Measurements from ENCODE around the gene ABHD14A. TPM values are rescaled to one million over a fixed set of nuclear protein-coding genes. Genes with fewer than 3 reads are reported as not detected.
A peak's percentile ranks its signal among the peaks of the same experiment; 100 is the strongest.

The ABHD14A gene
- total and polyA plus RNA-seq, 9 donors, result 5.1 to 36.1 (median 27.4) TPM

DNA sequence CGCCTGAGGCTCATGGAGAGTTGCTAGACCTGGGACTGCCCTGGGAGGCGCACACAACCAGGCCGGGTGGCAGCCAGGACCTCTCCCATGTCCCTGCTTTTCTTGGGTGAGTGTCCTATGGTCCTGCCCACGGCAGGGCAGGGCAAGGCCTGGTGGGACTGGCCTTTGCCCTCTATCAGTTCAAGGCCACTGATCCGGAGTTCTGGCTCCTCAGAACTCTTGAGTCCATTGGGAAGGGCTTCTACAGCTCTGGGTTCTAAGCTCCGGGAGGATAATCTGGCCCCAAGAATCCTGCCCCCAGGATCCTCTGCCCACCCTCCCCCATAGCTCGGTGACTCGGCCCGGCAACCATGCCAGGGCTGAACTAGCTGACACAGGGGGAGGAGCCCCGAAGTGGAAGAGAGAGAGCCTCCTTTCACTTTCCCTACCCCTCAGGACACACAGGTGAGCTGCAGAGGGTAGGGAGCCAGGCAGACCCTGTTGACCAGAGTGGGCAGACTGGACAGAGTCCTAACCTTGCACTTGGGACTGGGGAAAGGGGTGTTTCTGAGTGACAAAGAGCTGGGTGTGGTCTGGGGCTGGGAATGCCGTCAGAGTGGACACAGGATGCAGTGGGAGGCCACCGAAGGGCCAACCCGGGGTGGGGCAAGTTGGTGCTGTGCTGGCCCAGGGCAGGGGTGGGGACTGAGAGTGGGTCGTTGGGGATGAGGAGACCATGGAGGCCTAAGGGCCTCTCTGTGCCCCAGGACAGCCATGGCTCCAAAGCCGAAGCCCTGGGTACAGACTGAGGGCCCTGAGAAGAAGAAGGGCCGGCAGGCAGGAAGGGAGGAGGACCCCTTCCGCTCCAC, 32.0 kb upstream of the ABHD14A start:
- intact Hi-C loops (cut with DNase I), result loop anchor here in 2 of 4 donors (1.0 to 10.0 kb wide), 4 partner anchors 30 to 1328 kb away; partner anchors contain the start of genes ABHD14B (in 1 of the 2), CISH (in 1 of the 2) and MAPKAPK3 (in 1 of the 2)
- TF ChIP-seq, protein P1, sequence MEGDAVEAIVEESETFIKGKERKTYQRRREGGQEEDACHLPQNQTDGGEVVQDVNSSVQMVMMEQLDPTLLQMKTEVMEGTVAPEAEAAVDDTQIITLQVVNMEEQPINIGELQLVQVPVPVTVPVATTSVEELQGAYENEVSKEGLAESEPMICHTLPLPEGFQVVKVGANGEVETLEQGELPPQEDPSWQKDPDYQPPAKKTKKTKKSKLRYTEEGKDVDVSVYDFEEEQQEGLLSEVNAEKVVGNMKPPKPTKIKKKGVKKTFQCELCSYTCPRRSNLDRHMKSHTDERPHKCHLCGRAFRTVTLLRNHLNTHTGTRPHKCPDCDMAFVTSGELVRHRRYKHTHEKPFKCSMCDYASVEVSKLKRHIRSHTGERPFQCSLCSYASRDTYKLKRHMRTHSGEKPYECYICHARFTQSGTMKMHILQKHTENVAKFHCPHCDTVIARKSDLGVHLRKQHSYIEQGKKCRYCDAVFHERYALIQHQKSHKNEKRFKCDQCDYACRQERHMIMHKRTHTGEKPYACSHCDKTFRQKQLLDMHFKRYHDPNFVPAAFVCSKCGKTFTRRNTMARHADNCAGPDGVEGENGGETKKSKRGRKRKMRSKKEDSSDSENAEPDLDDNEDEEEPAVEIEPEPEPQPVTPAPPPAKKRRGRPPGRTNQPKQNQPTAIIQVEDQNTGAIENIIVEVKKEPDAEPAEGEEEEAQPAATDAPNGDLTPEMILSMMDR (IDR thresholded peaks at IDR 0.05), result no peak
- TF ChIP-seq EP300 (IDR thresholded peaks at IDR 0.05) (no peak), POLR2A (IDR thresholded peaks at IDR 0.05) (no peak)
- Histone ChIP-seq H3K4me3 (peak overlapping the region; percentile 37), H3K4me1 (ENCODE audit: insufficient read depth) (peaks cover 14% of the 10 kb centered on the region), H3K27ac (peak overlapping the region; percentile 77 to 90), H3K36me3 (no peaks in the 10 kb centered on the region), H3K9me3 (no peaks in the 10 kb centered on the region), H3K27me3 (no peaks in the 10 kb centered on the region)
- peak in 4 of 5 donors; percentile 52 to 67 (median 60) for DNase-seq
- 40 to 50% (median 44%) methylated on average over 16 to 17 of the region's 17 CpGs for WGBS, 3 donors

DNA sequence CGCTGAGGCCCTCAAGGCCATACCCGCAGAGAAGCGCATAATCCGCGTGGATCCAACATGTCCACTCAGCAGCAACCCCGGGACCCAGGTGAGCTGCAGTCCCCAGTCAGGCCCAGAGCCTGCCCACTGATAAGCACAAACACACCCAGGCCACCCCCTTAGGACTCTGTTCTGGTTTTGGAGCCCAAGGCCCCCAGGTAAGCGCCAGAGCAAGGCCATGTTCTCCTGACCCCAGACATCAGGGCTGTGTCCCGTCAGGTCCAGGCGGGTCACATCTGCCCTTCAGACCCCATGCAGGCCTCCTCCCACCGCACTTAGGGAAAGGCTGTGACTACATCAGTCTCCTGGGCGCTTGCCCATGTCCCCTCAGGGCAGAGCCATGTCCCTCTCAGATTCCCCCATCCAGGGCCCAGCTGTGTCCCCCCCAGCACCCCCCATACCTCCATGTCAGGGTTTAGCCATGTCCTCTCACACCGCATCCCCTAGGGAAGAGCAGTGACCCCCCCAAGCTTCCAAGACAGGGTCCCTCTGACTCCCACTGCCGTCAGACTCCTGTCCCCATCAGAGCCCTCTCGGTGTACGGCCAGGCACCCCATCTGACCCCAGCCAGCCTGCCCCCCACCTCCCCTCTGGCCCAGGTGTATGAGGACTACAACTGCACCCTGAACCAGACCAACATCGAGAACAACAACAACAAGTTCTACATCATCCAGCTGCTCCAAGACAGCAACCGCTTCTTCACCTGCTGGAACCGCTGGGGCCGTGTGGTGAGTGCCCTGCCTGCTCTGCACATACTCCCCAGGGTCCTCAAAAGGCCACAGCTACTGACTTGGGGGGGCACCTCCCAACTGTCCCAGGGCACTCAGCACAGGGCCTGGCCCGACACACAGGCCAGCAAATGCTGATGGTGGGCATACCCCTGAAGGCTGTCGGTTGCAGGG, 31.1 kb upstream of the ABHD14A start:
- Histone ChIP-seq H3K36me3 (no peaks in the 10 kb centered on the region), H3K9me3 (no peaks in the 10 kb centered on the region), H3K4me3 (no peak overlapping the region), H3K4me1 (ENCODE audit: insufficient read depth) (peaks cover 14% of the 10 kb centered on the region), H3K27me3 (no peaks in the 10 kb centered on the region), H3K27ac (peak overlapping the region in 1 of 2 donors; percentile 90)
- peak in 2 of 5 donors; percentile 26 to 51 for DNase-seq
- WGBS, 3 donors, result 91 to 94% (median 93%) methylated on average over 20 to 21 of the region's 21 CpGs
- TF ChIP-seq, protein P1 (IDR thresholded peaks at IDR 0.05), result no peak
- TF ChIP-seq POLR2A (IDR thresholded peaks at IDR 0.05) (no peak), EP300 (IDR thresholded peaks at IDR 0.05) (no peak)
- intact Hi-C loops (cut with DNase I), result loop anchor here in 2 of 4 donors (2.0 to 10.0 kb wide), 3 partner anchors 29 to 1329 kb away; partner anchors contain the start of genes CISH (in 1 of the 2) and MAPKAPK3 (in 1 of the 2)

DNA sequence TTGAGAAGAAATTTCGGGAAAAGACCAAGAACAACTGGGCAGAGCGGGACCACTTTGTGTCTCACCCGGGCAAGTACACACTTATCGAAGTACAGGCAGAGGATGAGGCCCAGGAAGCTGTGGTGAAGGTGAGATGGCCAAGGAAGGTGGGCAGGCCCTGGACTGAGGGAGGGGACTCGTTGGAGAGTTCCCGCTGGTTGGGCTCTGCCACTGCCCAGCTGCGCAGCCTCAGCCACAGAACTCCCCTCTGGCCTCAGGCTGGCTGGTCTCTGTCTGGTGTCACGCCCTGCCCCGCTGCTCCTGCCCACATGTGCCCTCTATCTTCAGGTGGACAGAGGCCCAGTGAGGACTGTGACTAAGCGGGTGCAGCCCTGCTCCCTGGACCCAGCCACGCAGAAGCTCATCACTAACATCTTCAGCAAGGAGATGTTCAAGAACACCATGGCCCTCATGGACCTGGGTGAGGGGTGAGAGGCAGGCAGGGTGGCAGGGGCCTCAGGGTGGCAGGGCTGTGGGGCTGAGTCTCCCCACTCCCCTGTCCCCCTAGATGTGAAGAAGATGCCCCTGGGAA, 30.3 kb upstream of the ABHD14A start:
- TF ChIP-seq POLR2A (IDR thresholded peaks at IDR 0.05) (no peak), EP300 (IDR thresholded peaks at IDR 0.05) (no peak)
- TF ChIP-seq, protein P1 (IDR thresholded peaks at IDR 0.05), result no peak
- intact Hi-C loops (cut with DNase I), result loop anchor here in 1 of 4 donors (5.0 to 10.0 kb wide), 2 partner anchors 198 to 1330 kb away; partner anchors contain the start of genes CISH and MAPKAPK3
- no peak for DNase-seq
- Histone ChIP-seq H3K27me3 (no peaks in the 10 kb centered on the region), H3K9me3 (no peaks in the 10 kb centered on the region), H3K4me1 (ENCODE audit: insufficient read depth) (peaks cover 14% of the 10 kb centered on the region), H3K27ac (no peak overlapping the region), H3K4me3 (no peak overlapping the region), H3K36me3 (no peaks in the 10 kb centered on the region)
- WGBS, 3 donors, result 81 to 88% (median 88%) methylated on average over 11 of the region's 11 CpGs

Measured in ovary (tissue), 9 donors.